Stomach (tissue), 9 donors: ENCODE measurements around the gene TCP10L. TPM values are rescaled to one million over a fixed set of nuclear protein-coding genes. Genes with fewer than 3 reads are reported as not detected.

Source experiments
- DNase-seq, 2 donors: peaks; one replicate each; pipeline versions ENCODE4 v3.0.0 to v3.0.0-alpha.2; 2013 to 2019
- H3K27ac ChIP-seq, 5 donors: fragments of 200-600 bp in 4 of 5; sonication (generic) in 4 of 5; one replicate each; pipeline ENCODE4 v1.5.1; 2013 to 2019; ENCODE audit warnings: mild to moderate bottlenecking in 1 of 5, moderate library complexity in 1 of 5
- H3K27me3 ChIP-seq, 3 donors: fragments of 200-600 bp; sonication (generic); one replicate each; pipeline ENCODE4 v1.5.1; 2017 to 2019; ENCODE audit warnings: mixed run types in 1 of 3
- H3K36me3 ChIP-seq, 4 donors: fragments of 200-600 bp; sonication (generic); 1 replicate in 3 of 4; 2 replicates in 1 of 4; pipeline ENCODE4 v1.5.1; 2016 to 2019
- H3K4me1 ChIP-seq, 4 donors: fragments of 200-600 bp; sonication (generic); one replicate each; pipeline ENCODE4 v1.5.1; 2016 to 2019
- H3K4me3 ChIP-seq, 4 donors: fragments of 200-600 bp; sonication (generic) in 3 of 4; one replicate each; pipeline ENCODE4 v1.5.1; 2016 to 2019; ENCODE audit warnings: mild to moderate bottlenecking in 1 of 4
- H3K9me3 ChIP-seq, 4 donors: fragments of 200-600 bp; sonication (generic); one replicate each; pipeline ENCODE4 v1.5.1; 2016 to 2019
- CTCF ChIP-seq, 7 experiments: fragments of 450-650 bp in 4 of 7; fragments of 200-600 bp in 3 of 7; sonication (generic) in 3 of 7; IDR thresholded peaks; one replicate each; pipeline ENCODE4 v1.5.1; 2016 to 2019; ENCODE audit warnings: antibody characterized with exemption in 7 of 7, control low read depth in 2 of 7, mild to moderate bottlenecking in 1 of 7
- EP300 ChIP-seq: sonication (generic); formaldehyde crosslinking; IDR thresholded peaks from one replicate; pipeline ENCODE4 v1.6.1; 2017; ENCODE audit warnings: antibody characterized with exemption
- POLR2A ChIP-seq, 4 donors: fragments of 450-650 bp; IDR thresholded peaks; one replicate each; pipeline ENCODE4 v1.6.1; 2016; ENCODE audit warnings: antibody characterized with exemption in 4 of 4, control low read depth in 2 of 4, mild to moderate bottlenecking in 1 of 4, moderate library complexity in 1 of 4
- POLR2AphosphoS5 ChIP-seq, 3 donors: sonication (generic); formaldehyde crosslinking; IDR thresholded peaks; one replicate each; pipeline ENCODE4 v1.6.1; 2016; ENCODE audit warnings: antibody characterized with exemption in 3 of 3
- WGBS, 5 donors: extraction: QIAGEN DNeasy Blood & Tissue Kit in 3 of 5; methylation state at CpG; one replicate each; pipeline versions ENCODE4 v1.1.5 to v1.1.7; 2013 to 2018; 5-methylcytosine and 5-hydroxymethylcytosine counted together
- intact Hi-C: fragments of 100-400 bp; cut with DNase I; formaldehyde crosslinking; loops from one replicate; pipeline ENCODE4 v1.15.1; 2023; ENCODE audit warnings: low total_unique reads
- polyA plus RNA-seq, 3 donors: library from polyadenylated mRNA; stranded (reverse); fragments of 200-250 nt; gene quantifications; one replicate each; pipeline ENCODE4 v1.2.3, GENCODE V29; 2013
- total RNA-seq, 5 donors: library from RNA; depleted of rRNA; stranded (reverse); fragments of >200 nt; gene quantifications; one replicate each; pipeline versions ENCODE4 v1.1.0 to v1.2.3, GENCODE V29; 2014 to 2016
- donor health status: healthy with polysubstance abuse.
- donor health status: Bipolar disorder and iron deficiency.
- donor health status: healthy.

TCP10L gene
- total and polyA plus RNA-seq, 8 donors = 0.73 to 1.3 TPM; not detected in 6

GRCh38 chr21:32599526-32599925, 14.2 kb upstream of the TCP10L start:
- H3K27me3 ChIP-seq = no peaks in the 10 kb centered on the region
- WGBS, 5 donors = 88 to 94% (median 91%) methylated on average over 8 of the region's 8 CpGs
- H3K36me3 ChIP-seq = peaks cover 25 to 60% (median 57%) of the 10 kb centered on the region in 4 donors
- no peak for DNase-seq
- intact Hi-C loops = no loop called here
- no peak overlapping the region for H3K4me3 ChIP-seq
- no peaks in the 10 kb centered on the region for H3K9me3 ChIP-seq
- no peak overlapping the region for H3K27ac ChIP-seq
- no peaks in the 10 kb centered on the region for H3K4me1 ChIP-seq
- TF ChIP-seq CTCF (IDR thresholded peaks at IDR 0.05) (no peak), POLR2AphosphoS5 (IDR thresholded peaks at IDR 0.05) (no peak), POLR2A (IDR thresholded peaks at IDR 0.05) (no peak), EP300 (no peak)

DNA sequence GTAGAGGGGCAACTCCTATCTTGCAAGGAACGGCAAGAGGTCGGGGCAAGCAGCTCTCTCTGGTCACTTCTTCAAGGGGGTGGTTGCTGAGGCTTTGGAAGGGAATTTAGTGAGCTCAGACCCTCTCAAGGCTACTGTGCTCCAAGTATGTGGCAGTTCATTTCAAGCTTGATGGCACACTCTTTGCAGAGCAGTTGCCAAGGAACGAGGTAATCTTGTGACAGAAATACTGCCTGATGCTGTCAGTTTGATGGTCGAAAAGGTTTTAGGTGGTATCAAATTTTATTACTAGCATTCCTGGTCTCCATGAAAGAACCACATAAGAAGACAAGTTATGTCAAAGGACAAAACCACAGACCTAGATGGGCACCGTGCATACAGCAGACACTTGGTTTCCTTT, 13.8 kb upstream of the TCP10L start:
- H3K9me3 ChIP-seq = no peaks in the 10 kb centered on the region
- no peak overlapping the region for H3K4me3 ChIP-seq
- DNase-seq = no peak
- peaks cover 22 to 56% (median 52%) of the 10 kb centered on the region in 4 donors for H3K36me3 ChIP-seq
- no peak for TF ChIP-seq CTCF (IDR thresholded peaks at IDR 0.05)
- TF ChIP-seq POLR2AphosphoS5 (IDR thresholded peaks at IDR 0.05) = no peak
- no peak for TF ChIP-seq EP300
- no peak for TF ChIP-seq POLR2A (IDR thresholded peaks at IDR 0.05)
- intact Hi-C loops = no loop called here
- H3K27me3 ChIP-seq = no peaks in the 10 kb centered on the region
- H3K27ac ChIP-seq = no peak overlapping the region
- 84 to 91% (median 88%) methylated on average over 5 of the region's 5 CpGs for WGBS, 5 donors
- no peaks in the 10 kb centered on the region for H3K4me1 ChIP-seq

DNA sequence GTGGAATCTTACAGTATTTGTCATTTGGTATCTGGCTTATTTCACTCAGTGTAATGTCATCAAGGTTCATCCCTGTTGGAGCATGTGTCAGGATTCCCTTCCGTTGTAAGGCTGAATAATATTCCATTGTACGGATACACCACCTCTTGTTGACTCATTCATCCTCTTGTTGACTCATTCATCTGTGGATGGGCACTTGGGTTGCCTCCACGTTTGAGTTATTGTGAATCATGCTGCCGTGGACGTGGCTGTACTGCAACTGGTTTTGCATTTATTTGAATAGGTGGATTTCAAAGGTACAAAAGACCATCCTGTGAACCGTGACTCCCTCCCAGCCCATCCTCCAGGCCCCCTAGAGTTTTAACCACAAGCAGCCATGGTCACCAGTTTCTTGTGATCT, 11.9 kb upstream of the TCP10L start:
- Histone ChIP-seq H3K4me3 (no peak overlapping the region), H3K36me3 (peaks cover 9 to 37% (median 33%) of the 10 kb centered on the region in 4 donors), H3K27me3 (no peaks in the 10 kb centered on the region), H3K27ac (no peak overlapping the region), H3K4me1 (peaks cover 0 to 9% (median 7%) of the 10 kb centered on the region in 4 donors), H3K9me3 (no peaks in the 10 kb centered on the region)
- 45 to 72% (median 62%) methylated on average over 6 of the region's 6 CpGs for WGBS, 5 donors
- intact Hi-C loops = no loop called here
- DNase-seq = no peak
- TF ChIP-seq EP300 (no peak), CTCF (IDR thresholded peaks at IDR 0.05) (no peak), POLR2AphosphoS5 (IDR thresholded peaks at IDR 0.05) (no peak), POLR2A (IDR thresholded peaks at IDR 0.05) (no peak)

GRCh38 chr21:32595431-32595830, 10.1 kb upstream of the TCP10L start:
- no peak for DNase-seq
- Histone ChIP-seq H3K9me3 (no peaks in the 10 kb centered on the region), H3K36me3 (peaks cover 0 to 26% (median 21%) of the 10 kb centered on the region in 4 donors), H3K4me1 (peaks cover 0 to 9% (median 7%) of the 10 kb centered on the region in 4 donors), H3K4me3 (no peak overlapping the region), H3K27me3 (no peaks in the 10 kb centered on the region), H3K27ac (no peak overlapping the region)
- TF ChIP-seq CTCF (IDR thresholded peaks at IDR 0.05) = no peak
- no peak for TF ChIP-seq POLR2A (IDR thresholded peaks at IDR 0.05)
- no peak for TF ChIP-seq POLR2AphosphoS5 (IDR thresholded peaks at IDR 0.05)
- no peak for TF ChIP-seq EP300
- WGBS, 5 donors = 88 to 96% (median 91%) methylated on average over 4 to 11 of the region's 11 CpGs
- intact Hi-C loops = no loop called here
